HG02571 (cell line): ENCODE measurements around the gene MIER1.
"Not testable (repeated sequence)": the region's sequence is repeated elsewhere in the genome, so short reads cannot be mapped to it uniquely, and the experiment has no call there.

Experiments
- ATAC-seq: cut with Tn5 transposase; IDR thresholded peaks from one replicate; pipeline ENCODE4 v1.9.1; 2021; ENCODE audit warnings: mild to moderate bottlenecking, moderate library complexity; ENCODE audit not compliant: unreplicated experiment

The MIER1 gene

DNA sequence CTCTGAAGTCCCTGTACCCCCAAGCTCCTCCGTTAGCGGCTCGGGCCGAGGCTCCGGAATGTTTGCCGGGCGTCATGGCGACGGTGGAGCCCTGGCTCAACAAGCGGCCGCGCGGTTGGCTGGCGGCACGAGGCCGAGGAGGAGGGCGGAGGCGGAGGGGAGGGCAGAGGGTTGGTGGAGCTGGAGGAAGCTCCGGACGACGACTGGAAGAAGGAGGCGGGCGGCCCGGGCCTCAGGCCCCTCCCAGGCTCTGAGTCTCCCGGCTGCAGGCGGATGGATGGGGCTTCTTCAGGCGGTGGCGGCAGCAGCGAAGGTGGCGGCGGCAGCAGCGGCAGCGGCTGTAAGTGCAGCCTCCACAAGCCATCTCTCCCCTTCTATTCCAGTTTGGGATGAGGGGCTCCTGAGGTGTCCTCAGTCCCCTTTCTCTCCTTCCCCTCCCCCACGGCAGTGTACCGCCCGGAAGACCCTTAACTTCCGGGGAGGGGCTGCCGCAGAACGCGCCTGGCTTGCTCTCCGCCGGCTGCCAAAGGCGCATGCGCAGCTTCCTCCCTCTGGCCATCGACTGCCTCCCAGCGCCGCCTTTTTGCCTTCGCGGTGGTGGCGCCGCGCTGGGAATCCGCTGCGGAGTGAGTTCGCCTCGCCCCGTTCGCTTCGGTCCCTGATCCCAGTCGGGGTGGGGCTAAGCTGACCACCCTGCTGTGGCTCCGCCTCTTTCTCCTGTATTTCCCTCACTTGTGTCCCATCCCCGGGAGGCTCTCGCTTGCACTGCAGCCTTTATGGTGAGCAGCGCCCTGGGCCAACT lies at the start of gene MIER1, which contains the start of gene DNAI4:
Gene MIER1, plus strand, starts transcription at position 235 of the 802 bp plus-strand sequence. Its CDS starts 39 bp downstream, at position 274.
Gene DNAI4, minus strand, starts transcription at position 101 of the 802 bp plus-strand sequence. Its CDS starts 25 bp downstream, at position 76.
- peak; percentile 95 for ATAC-seq

DNA sequence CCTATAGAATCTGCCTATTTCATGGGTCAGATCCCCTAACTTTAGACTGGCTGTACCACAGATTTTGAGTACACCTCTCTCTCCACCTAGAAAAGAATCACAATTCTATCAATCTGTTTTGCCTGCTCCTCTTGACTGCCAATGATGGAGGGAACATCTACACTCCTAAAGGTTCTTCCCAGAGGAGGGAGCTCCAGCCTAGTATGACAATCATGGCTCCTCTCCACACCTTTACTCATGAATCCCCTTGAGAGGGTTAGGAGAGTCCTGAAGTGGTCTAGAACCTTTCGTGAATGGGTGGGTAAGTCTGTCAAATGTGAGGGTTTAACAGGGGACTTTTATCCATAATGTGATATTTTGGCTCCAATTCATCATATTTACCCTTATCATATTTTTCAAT lies 48.1 kb upstream of the MIER1 start:
- ATAC-seq = no peak

DNA sequence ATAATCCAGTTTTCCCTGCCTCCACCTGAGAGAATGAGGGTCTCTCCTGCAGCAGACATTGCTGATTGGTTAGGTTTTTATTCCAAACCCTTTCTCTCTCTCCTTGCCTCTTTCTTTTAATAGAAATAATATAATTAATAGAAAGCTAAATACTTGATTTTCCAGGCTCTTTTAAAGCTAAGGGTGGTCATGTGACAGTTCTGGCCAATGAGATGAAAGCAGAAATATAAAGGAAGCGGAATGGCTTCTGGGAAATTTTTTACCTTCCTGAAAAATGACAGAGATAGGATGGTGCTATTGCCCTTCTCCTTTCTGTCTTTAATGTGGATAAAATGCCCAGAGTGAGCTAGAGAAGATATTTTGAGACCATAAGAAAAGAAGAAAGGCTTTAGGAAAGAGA lies 35.8 kb upstream of the MIER1 start:
- ATAC-seq = no peak

DNA sequence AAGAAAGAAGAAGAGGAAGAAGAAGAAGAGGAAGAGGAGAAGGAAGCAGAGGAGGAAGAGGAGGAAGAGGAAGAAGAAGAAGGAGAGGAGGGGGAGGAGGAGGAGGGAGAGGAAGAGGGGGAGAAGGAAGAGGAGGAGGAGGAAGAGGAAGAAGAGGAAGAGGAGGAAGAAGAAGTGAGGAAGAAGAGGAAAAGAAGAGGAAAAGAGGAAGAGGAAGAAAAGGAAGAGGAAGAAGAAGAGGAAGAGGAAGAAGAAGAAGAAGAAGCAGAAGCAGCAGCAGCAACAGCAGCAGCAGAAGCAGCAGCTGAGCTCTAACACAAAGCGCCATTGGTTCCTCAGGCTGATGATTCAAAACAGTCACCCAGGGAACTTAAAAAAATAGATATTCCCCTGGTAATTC lies 34.2 kb upstream of the MIER1 start:
- ATAC-seq = no peak

DNA sequence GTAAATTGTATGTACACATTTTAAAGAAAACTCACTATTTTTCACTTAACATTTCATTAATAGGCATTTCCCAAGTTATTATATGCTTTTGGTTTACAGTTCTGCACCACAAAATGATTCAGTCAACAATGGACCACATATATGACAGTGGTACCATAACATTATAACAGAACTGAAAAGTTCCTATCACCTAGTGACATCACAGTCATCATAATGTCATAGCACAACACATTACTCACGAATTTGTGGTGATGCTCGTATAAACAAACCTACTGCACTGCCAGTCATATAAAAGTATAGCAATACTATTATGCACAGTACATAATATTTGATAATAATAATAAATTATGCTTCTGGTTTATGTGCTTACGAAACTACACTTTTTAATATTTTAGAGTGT lies 31.1 kb upstream of the MIER1 start:
- ATAC-seq = no peak

DNA sequence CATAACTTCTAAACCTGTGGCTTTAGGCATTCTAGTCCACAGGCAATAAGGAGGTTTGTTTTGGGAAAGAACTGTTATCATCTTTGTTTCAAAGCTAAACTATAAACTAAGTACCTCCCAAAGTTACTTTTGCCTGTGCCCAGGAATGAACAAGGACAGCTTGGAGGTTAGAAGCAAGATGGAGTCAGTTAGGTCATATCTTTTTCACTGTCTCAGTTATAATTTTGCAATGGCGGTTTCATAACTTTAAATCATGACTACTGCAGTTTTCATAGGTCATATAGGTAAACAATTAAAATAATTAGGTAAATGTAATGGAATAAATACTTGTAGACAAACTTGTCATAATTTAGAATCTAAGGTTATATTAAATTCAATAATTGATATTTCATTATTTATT lies 9.6 kb upstream of the MIER1 start:
- ATAC-seq = not testable (repeated sequence)

DNA sequence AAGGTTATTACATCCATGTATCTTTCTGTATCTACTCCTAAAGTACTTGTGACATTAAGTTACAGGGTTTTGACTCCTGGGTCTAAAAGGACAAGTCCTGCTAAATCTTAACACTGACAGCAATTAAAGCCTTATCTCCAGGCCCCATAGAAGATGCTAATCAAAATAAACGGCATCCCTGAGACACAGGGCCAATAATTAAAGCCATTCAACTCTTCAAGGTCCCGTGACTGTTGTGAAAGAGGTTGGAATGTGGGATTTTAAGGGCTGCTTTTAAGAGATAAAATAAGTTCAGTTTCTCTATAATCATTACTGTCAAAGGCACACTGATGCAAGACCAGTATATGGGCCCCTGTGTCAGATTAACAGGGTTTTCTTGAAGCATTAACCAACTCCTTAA lies 8.5 kb upstream of the MIER1 start:
- no peak for ATAC-seq

DNA sequence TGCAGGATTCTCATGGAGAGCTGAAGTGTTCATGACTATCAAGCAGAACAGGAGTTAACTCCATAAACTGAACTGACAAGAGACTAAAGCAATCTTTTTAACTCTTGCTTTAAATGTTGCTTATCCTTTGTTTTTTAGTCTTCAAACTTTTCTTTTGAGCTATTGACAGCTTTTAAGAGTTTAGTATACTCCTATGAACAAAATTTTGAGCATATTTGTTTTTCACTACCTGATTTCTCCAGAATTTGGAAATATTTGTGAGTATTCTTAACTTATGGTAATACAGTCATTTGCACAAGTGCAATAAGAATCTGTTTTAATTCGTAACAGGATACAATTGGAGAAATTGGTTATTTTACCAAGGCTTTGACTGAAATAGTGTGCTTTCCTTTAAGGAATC lies 7.3 kb upstream of the MIER1 start:
- no peak for ATAC-seq

DNA sequence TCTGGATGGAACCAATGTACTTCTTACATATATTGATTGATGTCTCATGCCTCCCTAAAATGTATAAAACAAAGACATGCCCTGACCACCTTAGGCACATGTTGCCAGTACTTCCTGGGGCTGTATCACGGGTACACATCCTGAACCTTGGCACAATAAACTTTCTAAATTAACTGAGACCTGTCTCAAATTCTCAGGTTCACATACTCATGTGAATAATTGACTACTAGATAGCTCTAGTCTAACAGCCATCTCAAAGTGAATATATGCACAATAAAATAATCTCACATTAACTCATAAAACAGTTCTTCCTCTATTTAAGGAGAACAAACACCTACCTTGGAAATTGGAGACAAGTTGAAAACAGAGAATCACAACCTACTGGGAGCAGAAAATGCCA lies 5.7 kb upstream of the MIER1 start:
- no peak for ATAC-seq

DNA sequence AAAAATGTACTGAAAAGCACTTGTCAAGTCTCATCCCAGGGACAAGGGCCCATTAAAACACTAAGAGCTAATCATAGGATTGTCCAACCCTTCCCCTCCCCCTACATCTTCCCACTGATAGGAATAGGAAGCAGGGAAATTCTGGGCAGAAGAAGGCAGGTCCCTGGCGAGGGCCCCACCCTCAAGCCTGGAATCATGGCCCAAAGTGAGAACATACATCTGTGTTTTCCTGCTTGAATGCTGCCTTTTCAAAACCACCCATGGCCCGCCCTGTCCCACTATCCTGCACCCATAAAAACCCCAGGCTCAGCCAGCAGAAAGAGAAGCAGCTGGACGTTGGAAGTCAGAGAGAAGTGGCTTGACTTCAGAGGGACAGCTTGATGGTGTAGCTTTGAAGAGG lies 5.0 kb upstream of the MIER1 start:
- no peak for ATAC-seq

DNA sequence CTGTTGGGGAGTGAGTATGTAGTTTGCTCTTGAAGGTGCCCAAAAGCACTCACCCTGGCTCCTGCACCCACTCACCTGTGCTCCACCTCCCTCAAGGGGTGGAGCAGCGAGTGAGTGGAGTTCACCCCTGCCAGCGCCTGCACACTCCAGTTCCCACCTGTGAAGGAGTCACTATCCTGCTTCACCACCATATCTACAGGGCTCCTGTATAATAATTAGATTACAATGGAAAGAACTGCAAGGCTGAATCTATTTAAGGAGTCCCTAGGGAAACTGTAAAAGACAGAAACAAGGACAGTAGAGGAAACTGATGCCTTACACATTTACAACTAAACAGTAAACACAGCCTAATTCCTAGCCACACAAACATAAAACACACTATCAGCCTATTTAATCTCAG lies 4.2 kb upstream of the MIER1 start:
- no peak for ATAC-seq

DNA sequence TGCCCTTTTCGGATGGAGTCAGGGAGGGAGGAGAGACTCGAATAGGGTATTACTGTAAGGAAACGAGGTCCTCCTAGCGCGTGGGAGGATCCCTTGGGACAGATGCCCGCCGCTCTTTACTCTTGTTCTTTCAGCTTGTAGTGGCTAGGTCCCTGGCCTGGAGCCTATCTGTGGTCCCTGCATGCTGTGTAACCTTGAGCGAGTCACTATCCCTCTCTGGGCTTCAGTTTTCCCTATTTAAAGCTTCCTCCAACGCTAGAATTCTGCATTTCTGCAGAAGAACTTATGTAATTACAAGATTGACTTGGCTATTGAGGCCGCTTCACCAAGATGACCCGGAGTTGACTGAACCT lies 744 bp downstream of the MIER1 start:
- peak; percentile 0 for ATAC-seq

DNA sequence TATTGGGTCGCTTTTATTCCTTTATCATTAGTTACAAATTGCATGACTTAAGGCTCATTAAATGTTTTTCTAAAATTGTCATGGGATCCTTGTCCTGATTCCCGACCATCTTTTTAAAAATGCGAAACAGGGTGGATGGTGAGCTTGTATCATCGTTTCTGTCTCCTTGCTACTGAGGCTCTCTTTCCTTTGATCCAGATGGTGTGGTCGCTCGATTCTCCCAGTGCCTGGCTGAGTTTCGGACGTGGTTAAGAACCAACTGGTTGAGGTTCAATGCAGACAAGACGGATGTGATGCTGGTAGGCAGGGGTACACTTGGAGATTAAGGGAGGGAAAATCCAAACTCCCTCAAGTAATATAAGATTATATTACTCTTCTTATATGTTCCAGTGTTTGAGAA lies 1.2 kb downstream of the MIER1 start:
- ATAC-seq = no peak

DNA sequence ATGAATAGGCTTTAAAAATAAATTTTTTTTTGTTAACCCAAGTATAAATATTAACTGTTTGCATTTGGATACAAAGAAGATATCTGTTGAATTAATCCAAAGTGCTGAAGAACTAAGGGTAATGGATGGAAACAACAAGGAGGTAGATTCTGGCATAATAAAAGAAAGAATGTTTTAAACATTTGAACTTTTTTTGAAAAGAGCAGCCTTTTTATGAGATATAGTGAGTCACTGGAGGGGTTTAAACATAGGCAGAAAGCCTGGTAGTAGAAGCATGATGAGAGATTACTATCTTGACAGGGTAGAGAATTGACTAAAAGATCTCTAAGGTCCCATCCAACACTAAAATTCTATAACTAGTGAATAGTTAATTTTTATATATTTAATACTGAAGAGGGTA lies 2.7 kb downstream of the MIER1 start:
- ATAC-seq = no peak

DNA sequence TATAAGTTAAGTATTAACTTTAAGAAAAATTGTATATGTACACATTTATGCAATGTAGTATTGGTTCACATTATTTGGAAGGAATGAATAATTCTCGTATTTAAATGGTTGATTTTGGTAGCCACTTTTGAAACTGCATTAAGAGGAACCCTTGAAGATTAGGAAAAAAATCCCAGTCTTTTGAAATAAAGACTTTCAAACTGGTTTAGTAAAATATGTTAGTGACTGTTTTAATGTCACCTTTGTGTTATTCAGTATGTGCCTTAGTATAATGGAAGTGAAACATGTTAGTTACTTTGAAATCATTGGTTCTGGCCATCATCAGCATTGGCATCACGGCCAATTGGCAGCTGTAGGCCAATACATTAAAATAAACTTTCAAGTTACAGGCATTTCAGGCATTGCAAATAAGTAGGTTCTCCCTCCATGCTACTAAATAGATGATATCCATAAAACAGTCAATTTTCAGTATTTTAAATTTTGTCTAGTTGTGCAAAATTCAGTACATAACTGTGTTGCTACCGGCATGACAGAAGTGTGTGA lies 4.4 kb downstream of the MIER1 start:
- ATAC-seq = no peak

DNA sequence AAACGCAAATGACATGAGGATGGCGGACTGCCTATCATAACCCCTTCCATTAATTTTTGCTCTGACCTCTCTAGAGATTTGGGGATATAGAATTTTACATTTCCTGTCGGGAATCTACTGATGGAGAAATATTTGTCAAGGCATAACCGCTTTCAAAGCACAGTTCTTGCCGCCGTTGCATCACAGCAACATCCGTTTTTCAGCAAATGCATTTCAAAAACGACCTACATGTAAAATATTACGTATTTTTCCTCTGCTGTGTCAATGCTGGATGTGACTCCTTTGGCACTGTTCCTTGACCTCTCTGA lies 4.9 kb downstream of the MIER1 start:
- ATAC-seq = no peak

DNA sequence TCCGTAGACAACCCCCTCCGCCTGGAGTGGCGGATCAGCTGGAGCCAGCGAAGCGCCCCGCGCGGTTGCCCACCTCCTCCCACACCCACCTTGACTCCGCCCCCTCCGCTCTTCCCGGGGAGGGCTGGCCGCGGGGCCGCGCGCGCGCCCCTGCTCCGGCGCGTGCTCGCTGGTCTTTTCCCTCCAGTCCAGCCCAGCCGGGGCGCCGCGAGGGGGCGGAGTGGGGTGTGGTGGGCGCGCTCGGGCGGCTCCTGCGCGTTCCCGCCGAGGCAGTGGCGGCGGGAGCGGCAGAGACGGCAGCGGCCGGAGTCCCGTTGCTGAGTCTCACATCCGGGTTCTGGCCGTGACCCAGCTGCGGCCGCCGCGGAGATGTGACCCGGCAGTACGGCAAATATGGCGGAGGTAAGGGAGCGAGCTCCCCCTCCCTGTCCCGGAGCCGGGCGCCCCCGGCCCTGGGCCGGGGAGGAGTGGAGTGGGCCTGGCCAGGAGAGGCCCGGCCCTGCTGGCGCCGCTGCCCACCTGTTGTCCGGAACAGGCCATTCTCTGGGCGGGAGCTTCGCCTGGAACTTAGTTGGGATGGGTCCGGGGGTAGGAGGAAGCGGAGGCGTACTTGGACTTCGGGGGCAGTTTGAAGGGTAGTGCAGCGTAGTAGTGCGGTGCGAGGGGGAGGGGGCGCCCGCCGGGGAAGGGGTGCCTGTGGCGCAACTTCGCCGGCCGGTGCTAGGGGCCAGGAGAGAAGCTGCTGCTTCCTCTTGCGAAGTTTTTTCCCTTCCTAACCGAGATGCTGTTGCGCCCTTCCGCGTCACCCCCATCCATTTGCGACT lies 5.4 kb downstream of the MIER1 start:
- ATAC-seq = peak; percentile 63

DNA sequence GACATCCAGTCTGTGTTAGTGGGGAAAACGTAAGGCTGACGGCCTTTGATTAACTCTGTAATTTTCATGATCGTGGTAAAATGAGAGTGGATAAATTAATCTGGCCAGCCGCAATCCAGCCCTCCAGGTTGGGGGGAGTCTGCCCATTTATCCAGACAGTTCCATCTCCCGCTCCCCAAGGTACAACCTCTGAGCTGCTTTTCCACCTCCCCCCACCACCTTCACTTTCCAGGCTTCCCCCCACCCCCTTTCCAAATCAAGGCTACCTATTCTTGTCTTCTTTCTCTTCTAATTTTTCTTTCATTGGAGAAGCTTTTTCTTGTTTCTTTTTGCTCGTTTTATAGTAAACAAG lies 6.0 kb downstream of the MIER1 start:
- ATAC-seq = no peak

DNA sequence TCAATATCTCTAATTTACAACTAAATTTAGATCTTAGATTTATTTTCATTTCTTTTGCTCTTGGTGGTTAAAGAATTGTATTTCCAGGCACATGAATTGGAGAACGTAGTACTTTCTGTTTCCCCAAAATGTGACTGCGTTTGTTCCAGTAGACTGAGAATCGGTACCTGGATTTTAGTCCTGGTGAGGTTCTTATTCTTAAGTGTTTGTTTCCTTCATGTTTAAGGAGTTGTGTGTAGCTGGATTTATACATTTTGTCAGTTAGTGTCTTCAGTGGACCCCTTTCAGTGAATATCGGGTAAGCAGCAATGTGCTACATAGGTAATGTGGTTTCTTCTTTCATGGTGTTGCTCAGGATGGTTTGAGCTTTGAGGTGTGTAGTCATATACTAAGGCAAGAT lies 6.8 kb downstream of the MIER1 start:
- no peak for ATAC-seq

DNA sequence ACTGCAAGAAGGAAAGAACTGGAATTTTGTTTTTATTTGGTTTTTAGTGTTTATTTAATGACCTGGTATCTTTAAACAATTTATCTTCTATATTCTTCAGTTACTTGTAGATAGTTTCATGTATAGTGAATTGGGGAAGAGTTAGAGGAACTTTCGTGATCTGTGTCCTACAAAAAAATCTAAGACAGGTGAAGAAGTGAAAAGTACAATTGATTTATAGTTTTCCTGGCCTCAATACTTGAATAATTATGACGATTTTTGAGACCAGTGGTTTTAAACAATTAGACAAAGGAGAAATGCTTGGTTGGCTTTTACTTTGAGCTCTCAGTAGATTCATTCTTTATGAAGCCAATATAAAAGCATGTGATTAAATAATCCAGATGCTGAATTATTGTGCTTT lies 7.5 kb downstream of the MIER1 start:
- ATAC-seq = no peak

DNA sequence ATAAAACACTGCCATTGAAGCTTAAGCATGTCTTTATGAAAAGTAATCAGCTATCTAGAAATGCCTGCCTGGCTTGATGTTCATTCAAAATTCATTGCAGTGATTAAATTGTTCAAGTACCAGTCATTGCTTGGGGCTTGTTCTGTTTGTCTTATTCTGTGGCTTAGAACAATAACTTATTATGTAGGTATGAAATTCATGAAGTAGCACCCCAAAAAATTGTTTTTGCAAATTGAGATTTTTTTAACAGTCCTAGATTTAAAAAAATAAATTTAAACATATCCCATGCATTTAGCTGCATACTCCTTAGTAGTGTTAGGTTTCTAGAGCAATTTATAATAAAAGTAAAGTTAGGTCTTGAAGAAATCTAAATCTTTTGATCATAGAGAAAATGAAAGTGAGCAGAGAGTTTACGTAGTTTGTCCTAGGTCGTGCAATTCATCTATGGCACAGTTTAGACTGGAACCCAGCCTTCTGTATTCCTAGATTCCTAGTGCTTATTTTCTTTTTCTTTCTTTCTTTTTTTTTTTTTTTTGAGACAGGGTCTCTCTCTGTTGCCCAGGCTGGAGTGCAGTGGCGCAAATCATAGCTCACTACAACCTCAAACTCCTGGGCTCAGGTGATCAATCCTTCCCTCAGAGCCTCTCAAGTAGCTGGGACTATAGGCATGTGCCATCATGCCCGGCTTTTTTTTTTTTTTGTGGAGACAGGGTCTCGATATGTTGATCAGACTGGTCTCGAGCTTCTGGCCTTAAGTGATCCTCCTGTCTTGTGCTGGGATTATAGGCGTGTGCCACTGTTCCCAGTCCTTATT lies 9.3 kb downstream of the MIER1 start:
- no peak for ATAC-seq
